Left renal cortex interstitium (tissue), 4 donors: ENCODE measurements around the gene STAU1. TPM values are rescaled to one million over a fixed set of nuclear protein-coding genes. Genes with fewer than 3 reads are reported as not detected.
"Not testable (repeated sequence)": the region's sequence is repeated elsewhere in the genome, so short reads cannot be mapped to it uniquely, and the experiment has no call there.

ENCODE experiments used
- DNase-seq, 4 donors: peaks; one replicate each; pipeline ENCODE4 v3.0.0-alpha.2; 2013; ENCODE audit warnings: low read depth in 4 of 4, low spot score in 2 of 4, missing footprints in 1 of 4
- polyA plus RNA-seq, 4 donors: library from polyadenylated mRNA; unstranded; fragments of 120-200 nt; gene quantifications; one replicate each; pipeline ENCODE4 v1.2.1, GENCODE V29; 2013; ENCODE audit not compliant: insufficient read length in 4 of 4

The STAU1 gene
- polyA plus RNA-seq, 4 donors, result 115 to 121 (median 116) TPM

GRCh38 chr20:49134797-49135196, 53.3 kb downstream of the STAU1 start:
- DNase-seq, result not testable (repeated sequence)

- no peak for DNase-seq
Measured at GRCh38 chr20:49133571-49133970, 54.6 kb downstream of the STAU1 start.

- peak in 3 of 4 donors; percentile 51 to 78 (median 61) for DNase-seq
Measured at GRCh38 chr20:49132995-49133478, 55.1 kb downstream of the STAU1 start.

- no peak for DNase-seq
Measured at GRCh38 chr20:49123982-49124381, 64.2 kb downstream of the STAU1 start.

GRCh38 chr20:49122920-49123319, 65.2 kb downstream of the STAU1 start:
- DNase-seq, result no peak

- no peak for DNase-seq
Measured at GRCh38 chr20:49119988-49120387, 68.1 kb downstream of the STAU1 start.

GRCh38 chr20:49118307-49118706, 69.8 kb downstream of the STAU1 start:
- DNase-seq, result no peak

- no peak for DNase-seq
Measured at GRCh38 chr20:49115564-49115963, 72.6 kb downstream of the STAU1 start.

- no peak for DNase-seq
Measured at GRCh38 chr20:49112596-49113274, 75.4 kb downstream of the STAU1 start.

GRCh38 chr20:49110767-49111694, 77.1 kb downstream of the STAU1 start:
- DNase-seq, result no peak

GRCh38 chr20:49106328-49106727, 81.8 kb downstream of the STAU1 start:
- no peak for DNase-seq

- DNase-seq, result not testable (repeated sequence)
Measured at GRCh38 chr20:49104979-49105547, 83.1 kb downstream of the STAU1 start.

- DNase-seq, result no peak
Measured at GRCh38 chr20:49104365-49104648, 83.8 kb downstream of the STAU1 start.

GRCh38 chr20:49103647-49104364, 84.3 kb downstream of the STAU1 start:
- DNase-seq, result no peak

GRCh38 chr20:49103019-49103418, 85.1 kb downstream of the STAU1 start:
- no peak for DNase-seq

- no peak for DNase-seq
Measured at GRCh38 chr20:49100972-49101371, 87.2 kb downstream of the STAU1 start.

- not testable (repeated sequence) for DNase-seq
Measured at GRCh38 chr20:49100292-49100691, 87.8 kb downstream of the STAU1 start.

- DNase-seq, result no peak
Measured at GRCh38 chr20:49099011-49099410, 89.1 kb downstream of the STAU1 start.

- no peak for DNase-seq
Measured at GRCh38 chr20:49098136-49098535, 90.0 kb downstream of the STAU1 start.

GRCh38 chr20:49097159-49097558, 91.0 kb downstream of the STAU1 start:
- DNase-seq, result no peak

GRCh38 chr20:49096203-49096730, 91.9 kb downstream of the STAU1 start:
- DNase-seq, result no peak
